ENCODE measurements around the gene LARP1. TPM values are rescaled to one million over a fixed set of nuclear protein-coding genes. Genes with fewer than 3 reads are reported as not detected.
A peak's percentile ranks its signal among the peaks of the same experiment; 100 is the strongest.

LARP1 gene
- total RNA-seq, 1 donor from 2014 or later: 243 TPM

DNA sequence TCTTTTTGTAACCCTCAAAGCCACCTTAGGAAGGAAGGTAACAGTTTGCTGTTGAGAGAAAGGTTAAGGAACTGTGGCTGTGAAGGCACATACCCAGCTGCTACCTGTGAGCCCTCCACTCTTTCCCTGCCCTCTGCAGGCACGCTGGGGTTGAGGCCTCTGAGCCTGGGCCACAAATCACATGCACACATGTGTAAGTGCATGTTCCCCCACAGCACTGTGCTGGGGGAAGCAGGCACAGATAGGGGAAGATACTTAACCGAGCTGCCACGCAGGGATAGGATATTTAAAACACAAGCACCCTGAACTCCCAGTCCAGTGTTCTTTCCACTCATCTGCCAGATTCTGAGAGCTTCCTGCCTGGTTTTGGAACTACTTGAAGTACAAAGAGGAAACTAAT is 18.1 kb downstream of the LARP1 start:
- H3K27ac Mint-ChIP-seq (ENCODE audit: unreplicated experiment): peak overlapping the region; percentile 63
- Histone ChIP-seq H3K79me2 (ENCODE audit: insufficient read depth, low read length) (peaks cover 98% of the 10 kb centered on the region), H3K4me3 (ENCODE audit: insufficient read depth, low read depth, low read length) (no peak overlapping the region), H3K27me3 (ENCODE audit: insufficient read depth, low read length) (no peaks in the 10 kb centered on the region), H3K9ac (ENCODE audit: low read length) (no peak overlapping the region), H3K36me3 (ENCODE audit: insufficient read depth, low read length) (no peaks in the 10 kb centered on the region), H3K4me1 (ENCODE audit: insufficient read depth, low read length) (peaks cover 21% of the 10 kb centered on the region), H4K20me1 (ENCODE audit: insufficient read depth, low read length) (peaks cover 94% of the 10 kb centered on the region), H3K4me2 (ENCODE audit: low read length) (no peak overlapping the region), H3K27ac (ENCODE audit: low read depth, low read length) (no peak overlapping the region), H2AFZ (ENCODE audit: low read depth, low read length) (no peak overlapping the region), H3K9me3 (ENCODE audit: insufficient read depth, low read depth, low read length) (no peaks in the 10 kb centered on the region)
- no peaks in the 10 kb centered on the region for H3K27me3 Mint-ChIP-seq (ENCODE audit: low read depth, unreplicated experiment)
- FAIRE-seq: no peak
- no peaks in the 10 kb centered on the region for H3K36me3 Mint-ChIP-seq (ENCODE audit: low read depth, unreplicated experiment)
- H3K9me3 Mint-ChIP-seq (ENCODE audit: unreplicated experiment): no peaks in the 10 kb centered on the region
- H3K4me1 Mint-ChIP-seq (ENCODE audit: low read depth, unreplicated experiment): peaks cover 45% of the 10 kb centered on the region
- no peak for DNase-seq (ENCODE audit: low read depth)
- TF ChIP-seq EZH2 (IDR thresholded peaks at IDR 0.05; ENCODE audit: insufficient read depth, low read length): no peak
- TF ChIP-seq, protein P1, sequence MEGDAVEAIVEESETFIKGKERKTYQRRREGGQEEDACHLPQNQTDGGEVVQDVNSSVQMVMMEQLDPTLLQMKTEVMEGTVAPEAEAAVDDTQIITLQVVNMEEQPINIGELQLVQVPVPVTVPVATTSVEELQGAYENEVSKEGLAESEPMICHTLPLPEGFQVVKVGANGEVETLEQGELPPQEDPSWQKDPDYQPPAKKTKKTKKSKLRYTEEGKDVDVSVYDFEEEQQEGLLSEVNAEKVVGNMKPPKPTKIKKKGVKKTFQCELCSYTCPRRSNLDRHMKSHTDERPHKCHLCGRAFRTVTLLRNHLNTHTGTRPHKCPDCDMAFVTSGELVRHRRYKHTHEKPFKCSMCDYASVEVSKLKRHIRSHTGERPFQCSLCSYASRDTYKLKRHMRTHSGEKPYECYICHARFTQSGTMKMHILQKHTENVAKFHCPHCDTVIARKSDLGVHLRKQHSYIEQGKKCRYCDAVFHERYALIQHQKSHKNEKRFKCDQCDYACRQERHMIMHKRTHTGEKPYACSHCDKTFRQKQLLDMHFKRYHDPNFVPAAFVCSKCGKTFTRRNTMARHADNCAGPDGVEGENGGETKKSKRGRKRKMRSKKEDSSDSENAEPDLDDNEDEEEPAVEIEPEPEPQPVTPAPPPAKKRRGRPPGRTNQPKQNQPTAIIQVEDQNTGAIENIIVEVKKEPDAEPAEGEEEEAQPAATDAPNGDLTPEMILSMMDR (IDR thresholded peaks at IDR 0.05; ENCODE audit: insufficient read depth, low read depth, low read length): no peak
- no peak overlapping the region for H3K4me3 Mint-ChIP-seq (ENCODE audit: unreplicated experiment)

DNA sequence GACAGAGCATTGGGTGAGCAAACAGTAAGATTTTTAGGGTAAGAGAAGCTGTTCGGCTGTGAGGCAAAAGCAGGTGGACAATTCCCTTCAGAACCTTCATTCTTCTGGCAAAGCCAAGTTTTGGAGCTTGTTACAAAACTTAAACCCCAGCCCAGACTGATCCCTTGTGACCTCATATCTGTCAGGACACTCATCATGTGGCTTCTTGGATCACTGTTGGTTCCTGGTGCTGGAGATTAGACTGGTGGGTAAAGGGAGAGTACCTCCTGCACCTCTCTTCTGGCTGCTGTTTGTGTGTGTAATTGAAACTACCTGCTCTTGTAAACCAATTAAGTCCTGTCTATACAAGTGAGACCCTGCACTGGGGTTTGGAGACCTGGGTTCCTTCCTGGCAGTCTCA is 21.0 kb downstream of the LARP1 start:
- H3K9ac ChIP-seq (ENCODE audit: low read length): no peak overlapping the region
- no peaks in the 10 kb centered on the region for H3K36me3 ChIP-seq (ENCODE audit: insufficient read depth, low read length)
- no peaks in the 10 kb centered on the region for H3K9me3 ChIP-seq (ENCODE audit: insufficient read depth, low read depth, low read length)
- H3K27ac ChIP-seq (ENCODE audit: low read depth, low read length): no peak overlapping the region
- peaks cover 100% of the 10 kb centered on the region for H3K79me2 ChIP-seq (ENCODE audit: insufficient read depth, low read length)
- no peak overlapping the region for H3K4me3 Mint-ChIP-seq (ENCODE audit: unreplicated experiment)
- TF ChIP-seq, protein P1 (IDR thresholded peaks at IDR 0.05; ENCODE audit: insufficient read depth, low read depth, low read length): no peak
- no peak for TF ChIP-seq EZH2 (IDR thresholded peaks at IDR 0.05; ENCODE audit: insufficient read depth, low read length)
- H3K4me3 ChIP-seq (ENCODE audit: insufficient read depth, low read depth, low read length): no peak overlapping the region
- H3K27me3 Mint-ChIP-seq (ENCODE audit: low read depth, unreplicated experiment): no peaks in the 10 kb centered on the region
- H3K4me1 Mint-ChIP-seq (ENCODE audit: low read depth, unreplicated experiment): peaks cover 39% of the 10 kb centered on the region
- H3K4me1 ChIP-seq (ENCODE audit: insufficient read depth, low read length): peaks cover 21% of the 10 kb centered on the region
- no peak overlapping the region for H3K4me2 ChIP-seq (ENCODE audit: low read length)
- DNase-seq (ENCODE audit: low read depth): no peak
- peaks cover 96% of the 10 kb centered on the region for H4K20me1 ChIP-seq (ENCODE audit: insufficient read depth, low read length)
- no peak overlapping the region for H2AFZ ChIP-seq (ENCODE audit: low read depth, low read length)
- H3K27ac Mint-ChIP-seq (ENCODE audit: unreplicated experiment): no peak overlapping the region
- no peaks in the 10 kb centered on the region for H3K27me3 ChIP-seq (ENCODE audit: insufficient read depth, low read length)
- H3K36me3 Mint-ChIP-seq (ENCODE audit: low read depth, unreplicated experiment): peaks cover 2% of the 10 kb centered on the region
- peaks cover 2% of the 10 kb centered on the region for H3K9me3 Mint-ChIP-seq (ENCODE audit: unreplicated experiment)
- FAIRE-seq: no peak

DNA sequence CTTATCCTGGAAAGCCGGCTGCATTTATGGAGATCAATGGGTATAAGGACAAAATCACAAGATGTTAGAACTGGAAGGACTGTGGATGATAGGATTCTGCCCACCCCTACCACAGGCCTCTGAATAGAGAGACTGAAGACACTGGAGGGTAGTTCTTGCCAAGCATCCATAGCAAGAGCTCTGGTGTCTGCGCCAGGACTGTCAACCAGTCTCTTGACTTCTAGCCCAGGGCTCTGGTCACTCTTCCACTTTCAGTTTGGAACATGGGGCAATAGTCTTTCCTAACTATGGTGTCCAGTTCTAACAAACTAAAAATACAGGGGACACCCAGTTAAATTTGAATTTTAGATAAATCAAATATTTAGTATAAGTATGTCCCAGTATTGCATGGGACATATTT is 23.4 kb downstream of the LARP1 start:
- H3K27ac ChIP-seq (ENCODE audit: low read depth, low read length): no peak overlapping the region
- peaks cover 35% of the 10 kb centered on the region for H3K4me1 Mint-ChIP-seq (ENCODE audit: low read depth, unreplicated experiment)
- H3K4me2 ChIP-seq (ENCODE audit: low read length): no peak overlapping the region

More for the DNA sequence above, 23.4 kb downstream of the LARP1 start:
- Histone ChIP-seq H3K9ac (ENCODE audit: low read length) (no peak overlapping the region), H3K27me3 (ENCODE audit: insufficient read depth, low read length) (no peaks in the 10 kb centered on the region), H3K79me2 (ENCODE audit: insufficient read depth, low read length) (peaks cover 99% of the 10 kb centered on the region), H3K36me3 (ENCODE audit: insufficient read depth, low read length) (no peaks in the 10 kb centered on the region), H4K20me1 (ENCODE audit: insufficient read depth, low read length) (peaks cover 98% of the 10 kb centered on the region), H3K4me3 (ENCODE audit: insufficient read depth, low read depth, low read length) (no peak overlapping the region), H3K4me1 (ENCODE audit: insufficient read depth, low read length) (peaks cover 11% of the 10 kb centered on the region), H2AFZ (ENCODE audit: low read depth, low read length) (no peak overlapping the region), H3K9me3 (ENCODE audit: insufficient read depth, low read depth, low read length) (no peaks in the 10 kb centered on the region)
- DNase-seq (ENCODE audit: low read depth): no peak
- Mint-ChIP-seq H3K36me3 (ENCODE audit: low read depth, unreplicated experiment) (peaks cover 2% of the 10 kb centered on the region), H3K27me3 (ENCODE audit: low read depth, unreplicated experiment) (no peaks in the 10 kb centered on the region), H3K9me3 (ENCODE audit: unreplicated experiment) (peaks cover 2% of the 10 kb centered on the region), H3K27ac (ENCODE audit: unreplicated experiment) (no peak overlapping the region), H3K4me3 (ENCODE audit: unreplicated experiment) (no peak overlapping the region)
- TF ChIP-seq, protein P1 (IDR thresholded peaks at IDR 0.05; ENCODE audit: insufficient read depth, low read depth, low read length): no peak
- no peak for TF ChIP-seq EZH2 (IDR thresholded peaks at IDR 0.05; ENCODE audit: insufficient read depth, low read length)
- FAIRE-seq: no peak

Measured in astrocyte (in vitro differentiated cells and primary cell).